K562 treated with DMSO at 1 percent for 12 hours (cell line): ENCODE results near the gene MYB. TPM values are rescaled to one million over a fixed set of nuclear protein-coding genes. Genes with fewer than 3 reads are reported as not detected.

ENCODE experiments used
- total RNA-seq: library from RNA; unstranded; fragments of 300-600 nt; gene quantifications from 2 replicates; pipeline ENCODE4 v1.2.3, GENCODE V29; 2022; ENCODE audit not compliant: insufficient read depth

MYB gene
- 18.7 and 66.8 TPM in 2 replicates for total RNA-seq

GRCh38 chr6:135180542-135181332, at the start of gene MYB:
Gene MYB (plus strand): TSS chr6:135181308. CDS start chr6:135181514, 206 bp downstream.

Other genes with a start within 250 kb of the MYB start
- 0.34 TPM in 1 of 2 replicates, not detected in the other for gene ALDH8A1, start 231.2 kb upstream of the MYB start, total RNA-seq
- gene HBS1L, start 126.5 kb upstream of the MYB start, total RNA-seq, result 34.2 and 85.9 TPM in 2 replicates